NT2/D1 (cell line): ENCODE data around the gene ABHD4.

Source experiments
- SUZ12 ChIP-seq: IDR thresholded peaks from 2 replicates; pipeline ENCODE4 v1.6.1; 2011; ENCODE audit not compliant: insufficient read length, insufficient read depth; ENCODE audit errors: extremely low read depth
- YY1 ChIP-seq: IDR thresholded peaks from 2 replicates; pipeline ENCODE4 v1.6.1; 2011; ENCODE audit not compliant: insufficient read length, insufficient read depth
- ZNF274 ChIP-seq: IDR thresholded peaks from 2 replicates; pipeline ENCODE4 v1.6.1; 2011; ENCODE audit warnings: mild to moderate bottlenecking, low read depth, low read length

DNA sequence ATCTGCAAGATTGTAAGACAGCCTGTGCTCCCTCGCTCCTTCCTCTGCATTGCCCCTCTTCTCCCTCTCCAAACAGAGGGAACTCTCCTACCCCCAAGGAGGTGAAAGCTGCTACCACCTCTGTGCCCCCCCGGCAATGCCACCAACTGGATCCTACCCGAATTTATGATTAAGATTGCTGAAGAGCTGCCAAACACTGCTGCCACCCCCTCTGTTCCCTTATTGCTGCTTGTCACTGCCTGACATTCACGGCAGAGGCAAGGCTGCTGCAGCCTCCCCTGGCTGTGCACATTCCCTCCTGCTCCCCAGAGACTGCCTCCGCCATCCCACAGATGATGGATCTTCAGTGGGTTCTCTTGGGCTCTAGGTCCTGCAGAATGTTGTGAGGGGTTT lies 46.5 kb upstream of the ABHD4 start:
- TF ChIP-seq SUZ12 (no peak), YY1 (no peak), ZNF274 (no peak)
